COLO668 (cell line): ENCODE results near the gene SLC24A4.

Source experiments
- DNase-seq: peaks from one replicate; lab custom pipeline; 2025; ENCODE audit not compliant: unreplicated experiment; lab: John Stamatoyannopoulos, UW

The SLC24A4 gene

GRCh38 chr14:92430686-92431085 lies 107.7 kb downstream of the SLC24A4 start:
- DNase-seq, result no peak

- DNase-seq, result no peak
Measured at GRCh38 chr14:92431199-92431725, 108.3 kb downstream of the SLC24A4 start.

GRCh38 chr14:92433407-92433806 lies 110.4 kb downstream of the SLC24A4 start:
- no peak for DNase-seq

GRCh38 chr14:92435154-92435553 lies 112.2 kb downstream of the SLC24A4 start:
- DNase-seq, result no peak

GRCh38 chr14:92436115-92436776 lies 113.3 kb downstream of the SLC24A4 start:
- no peak for DNase-seq

- no peak for DNase-seq
Measured at GRCh38 chr14:92437309-92437708, 114.3 kb downstream of the SLC24A4 start.

GRCh38 chr14:92437729-92438285 lies 114.8 kb downstream of the SLC24A4 start:
- DNase-seq, result no peak

GRCh38 chr14:92439537-92440344 lies 116.8 kb downstream of the SLC24A4 start:
- DNase-seq, result no peak

- no peak for DNase-seq
Measured at GRCh38 chr14:92440345-92441003, 117.5 kb downstream of the SLC24A4 start.

- DNase-seq, result no peak
Measured at GRCh38 chr14:92441751-92442504, 119.0 kb downstream of the SLC24A4 start.

GRCh38 chr14:92443167-92443566 lies 120.2 kb downstream of the SLC24A4 start:
- no peak for DNase-seq

GRCh38 chr14:92443741-92444140 lies 120.8 kb downstream of the SLC24A4 start:
- DNase-seq, result no peak

GRCh38 chr14:92446771-92447170 lies 123.8 kb downstream of the SLC24A4 start:
- DNase-seq, result no peak

- no peak for DNase-seq
Measured at GRCh38 chr14:92447416-92448197, 124.6 kb downstream of the SLC24A4 start.

GRCh38 chr14:92448786-92449185 lies 125.8 kb downstream of the SLC24A4 start:
- no peak for DNase-seq

GRCh38 chr14:92449404-92450181 lies 126.6 kb downstream of the SLC24A4 start:
- DNase-seq, result no peak

- DNase-seq, result no peak
Measured at GRCh38 chr14:92450351-92451070, 127.5 kb downstream of the SLC24A4 start.

GRCh38 chr14:92451245-92451644 lies 128.3 kb downstream of the SLC24A4 start:
- DNase-seq, result no peak
